Transverse colon (tissue), 4 donors: Measurements from ENCODE around the gene UIMC1.

Experiments
- CTCF ChIP-seq, 5 experiments: fragments of 200-600 bp in 3 of 5; fragments of 450-650 bp in 2 of 5; sonication (generic) in 3 of 5; IDR thresholded peaks; 1 replicate in 2 of 5; 2 replicates in 3 of 5; pipeline ENCODE4 v1.5.1; 2016 to 2017; ENCODE audit warnings: antibody characterized with exemption in 5 of 5, inconsistent platforms in 3 of 5, mild to moderate bottlenecking in 2 of 5, moderate library complexity in 1 of 5
- EP300 ChIP-seq: sonication (generic); formaldehyde crosslinking; IDR thresholded peaks from one replicate; pipeline ENCODE4 v1.6.1; 2017; ENCODE audit warnings: antibody characterized with exemption, low read depth
- POLR2A ChIP-seq: fragments of 450-650 bp; IDR thresholded peaks from one replicate; pipeline ENCODE4 v1.6.1; 2016; ENCODE audit warnings: antibody characterized with exemption, mild to moderate bottlenecking, moderate library complexity
- POLR2AphosphoS5 ChIP-seq, 3 donors: sonication (generic); formaldehyde crosslinking; IDR thresholded peaks; one replicate each; pipeline ENCODE4 v1.6.1; 2016; ENCODE audit warnings: antibody characterized with exemption in 3 of 3

- TF ChIP-seq POLR2A (no peak), CTCF (IDR thresholded peaks at IDR 0.05) (no peak), EP300 (no peak), POLR2AphosphoS5 (IDR thresholded peaks at IDR 0.05) (no peak)
These were observed 124.6 kb downstream of the UIMC1 start for GRCh38 chr5:176881816-176882566.
